HUES6 (cell line): Measurements from ENCODE around the gene ANKRD10.

Source experiments
- H3K27ac ChIP-seq: 2 replicates; pipeline ENCODE4 v1.7.0; 2013; ENCODE audit warnings: low read depth, mild to moderate bottlenecking, low read length, inconsistent platforms
- H3K27me3 ChIP-seq: 2 replicates; pipeline ENCODE4 v1.6.1; 2013; ENCODE audit warnings: low read length; ENCODE audit not compliant: control insufficient read depth, insufficient read depth
- H3K36me3 ChIP-seq: 2 replicates; pipeline ENCODE4 v1.6.1; 2013; ENCODE audit warnings: low read length; ENCODE audit not compliant: control insufficient read depth, insufficient read depth
- H3K4me1 ChIP-seq: 2 replicates; pipeline ENCODE4 v1.6.1; 2013; ENCODE audit warnings: low read length; ENCODE audit not compliant: control insufficient read depth, insufficient read depth
- H3K4me3 ChIP-seq: 2 replicates; pipeline ENCODE4 v1.5.1; 2013; ENCODE audit warnings: low read depth, low read length
- H3K9ac ChIP-seq: one replicate; pipeline ENCODE4 v1.6.1; 2013; ENCODE audit warnings: mild to moderate bottlenecking, low read length
- H3K9me3 ChIP-seq: 2 replicates; pipeline ENCODE4 v1.6.1; 2013; ENCODE audit warnings: low read depth, low read length; ENCODE audit not compliant: control insufficient read depth, insufficient read depth

ANKRD10 gene

GRCh38 chr13:110836605-110836903 is 78.3 kb downstream of the ANKRD10 start:
- H3K36me3 ChIP-seq = no peaks in the 10 kb centered on the region
- H3K4me1 ChIP-seq = peaks cover 7% of the 10 kb centered on the region
- H3K9me3 ChIP-seq = peaks cover 4% of the 10 kb centered on the region; the same call in 1 of the 2 replicates

GRCh38 chr13:110835721-110836604 is 78.9 kb downstream of the ANKRD10 start:
- H3K27ac ChIP-seq = no peak overlapping the region
- no peak overlapping the region for H3K9ac ChIP-seq
- no peaks in the 10 kb centered on the region for H3K36me3 ChIP-seq
- no peaks in the 10 kb centered on the region for H3K27me3 ChIP-seq
- H3K4me3 ChIP-seq = no peak overlapping the region
- H3K4me1 ChIP-seq = peaks cover 7% of the 10 kb centered on the region
- H3K9me3 ChIP-seq = no peaks in the 10 kb centered on the region

More at GRCh38 chr13:110836605-110836903, 78.3 kb downstream of the ANKRD10 start:
- Histone ChIP-seq H3K4me3 (no peak overlapping the region), H3K27me3 (no peaks in the 10 kb centered on the region), H3K27ac (no peak overlapping the region), H3K9ac (no peak overlapping the region)

DNA sequence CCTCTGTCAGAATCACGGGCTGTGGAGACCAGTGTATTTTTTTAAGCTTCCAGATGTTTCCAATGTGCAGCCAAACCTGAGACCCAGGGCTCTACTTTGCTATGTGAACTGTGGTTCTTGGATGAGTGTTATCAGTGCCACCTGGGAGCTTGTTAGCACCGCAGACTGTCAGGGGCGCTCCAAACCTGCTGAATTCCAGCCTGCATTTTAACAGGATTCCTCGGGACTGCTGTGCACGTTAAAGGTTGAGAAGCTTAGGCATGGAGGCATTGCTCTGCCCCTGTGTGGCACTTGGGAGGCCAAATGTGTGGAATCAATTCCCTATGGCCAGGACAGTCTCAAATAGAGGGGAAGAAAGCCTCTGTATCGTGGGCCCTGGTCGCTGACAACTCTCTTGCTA is 80.3 kb downstream of the ANKRD10 start:
- no peak overlapping the region for H3K4me3 ChIP-seq
- no peaks in the 10 kb centered on the region for H3K27me3 ChIP-seq
- H3K9ac ChIP-seq = no peak overlapping the region
- no peaks in the 10 kb centered on the region for H3K9me3 ChIP-seq
- H3K36me3 ChIP-seq = no peaks in the 10 kb centered on the region
- peaks cover 7% of the 10 kb centered on the region for H3K4me1 ChIP-seq
- H3K27ac ChIP-seq = no peak overlapping the region

DNA sequence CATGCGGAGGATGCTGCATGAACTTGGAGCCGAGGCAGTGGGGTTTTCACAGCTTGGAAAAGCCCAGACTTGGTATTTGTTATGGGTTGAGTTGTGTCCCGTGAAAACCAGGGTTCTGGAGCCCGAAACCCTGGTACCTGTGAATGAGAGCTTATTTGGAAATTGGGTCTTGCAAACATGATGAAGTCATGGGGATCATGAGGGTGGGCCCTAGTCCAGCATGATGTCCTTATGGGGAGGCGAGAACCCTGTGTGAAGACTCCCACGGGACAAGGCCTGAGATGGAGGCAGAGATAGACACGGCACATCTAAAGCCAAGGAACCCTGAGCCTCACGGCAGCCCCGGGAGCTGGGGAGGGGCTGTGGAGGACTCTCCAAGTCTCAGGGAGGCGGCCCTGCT is 82.3 kb downstream of the ANKRD10 start:
- Histone ChIP-seq H3K27me3 (no peaks in the 10 kb centered on the region), H3K4me3 (no peak overlapping the region), H3K4me1 (peaks cover 7% of the 10 kb centered on the region), H3K27ac (no peak overlapping the region), H3K9ac (no peak overlapping the region), H3K36me3 (no peaks in the 10 kb centered on the region), H3K9me3 (no peaks in the 10 kb centered on the region)

- no peaks in the 10 kb centered on the region for H3K36me3 ChIP-seq
- no peaks in the 10 kb centered on the region for H3K9me3 ChIP-seq
- peaks cover 7% of the 10 kb centered on the region for H3K4me1 ChIP-seq
- no peaks in the 10 kb centered on the region for H3K27me3 ChIP-seq
- no peak overlapping the region for H3K4me3 ChIP-seq
- no peak overlapping the region for H3K9ac ChIP-seq
- H3K27ac ChIP-seq = no peak overlapping the region
Measured at GRCh38 chr13:110832205-110832479, 82.7 kb downstream of the ANKRD10 start.

- no peak overlapping the region for H3K27ac ChIP-seq
- no peaks in the 10 kb centered on the region for H3K27me3 ChIP-seq
- H3K4me1 ChIP-seq = peaks cover 6% of the 10 kb centered on the region
- no peaks in the 10 kb centered on the region for H3K36me3 ChIP-seq
- no peaks in the 10 kb centered on the region for H3K9me3 ChIP-seq
- no peak overlapping the region for H3K4me3 ChIP-seq
- no peak overlapping the region for H3K9ac ChIP-seq
Measured at GRCh38 chr13:110831437-110832204, 83.2 kb downstream of the ANKRD10 start.

DNA sequence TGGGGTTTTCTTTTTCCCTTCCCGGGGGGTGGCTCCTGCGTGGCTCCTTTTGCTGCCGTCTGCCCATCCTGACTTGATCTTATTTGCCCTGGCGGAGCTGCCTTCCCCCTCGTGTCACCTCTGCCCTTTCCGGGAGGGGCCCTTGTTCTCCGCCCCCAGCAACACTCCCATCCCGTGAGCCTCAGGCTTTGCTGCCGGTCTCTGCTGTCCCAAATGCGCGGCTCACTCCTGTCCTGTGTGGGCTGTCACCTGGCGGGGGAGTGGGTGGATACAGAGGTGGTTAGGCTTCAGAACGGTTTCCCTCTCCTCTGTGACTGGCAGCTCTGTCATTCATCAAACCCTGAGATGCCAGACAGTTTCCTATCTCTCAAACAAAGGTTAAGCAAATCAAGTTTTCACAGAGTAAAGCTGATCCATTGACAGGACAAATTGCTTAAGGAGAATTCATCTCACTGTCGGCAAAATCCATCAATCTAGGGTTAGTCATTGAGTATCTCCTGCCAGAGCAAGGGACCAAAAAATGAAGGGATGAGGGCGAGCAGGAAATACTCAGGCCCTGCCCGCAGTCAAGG is 84.0 kb downstream of the ANKRD10 start:
- no peak overlapping the region for H3K9ac ChIP-seq

GRCh38 chr13:110830331-110830730 is 84.5 kb downstream of the ANKRD10 start:
- no peaks in the 10 kb centered on the region for H3K36me3 ChIP-seq
- H3K4me1 ChIP-seq = no peaks in the 10 kb centered on the region
- no peak overlapping the region for H3K27ac ChIP-seq
- no peak overlapping the region for H3K4me3 ChIP-seq
- H3K9me3 ChIP-seq = no peaks in the 10 kb centered on the region
- H3K27me3 ChIP-seq = no peaks in the 10 kb centered on the region
- H3K9ac ChIP-seq = no peak overlapping the region

More for the DNA sequence above, 84.0 kb downstream of the ANKRD10 start:
- Histone ChIP-seq H3K36me3 (no peaks in the 10 kb centered on the region), H3K4me3 (no peak overlapping the region), H3K4me1 (no peaks in the 10 kb centered on the region), H3K9me3 (no peaks in the 10 kb centered on the region), H3K27ac (no peak overlapping the region), H3K27me3 (no peaks in the 10 kb centered on the region)

DNA sequence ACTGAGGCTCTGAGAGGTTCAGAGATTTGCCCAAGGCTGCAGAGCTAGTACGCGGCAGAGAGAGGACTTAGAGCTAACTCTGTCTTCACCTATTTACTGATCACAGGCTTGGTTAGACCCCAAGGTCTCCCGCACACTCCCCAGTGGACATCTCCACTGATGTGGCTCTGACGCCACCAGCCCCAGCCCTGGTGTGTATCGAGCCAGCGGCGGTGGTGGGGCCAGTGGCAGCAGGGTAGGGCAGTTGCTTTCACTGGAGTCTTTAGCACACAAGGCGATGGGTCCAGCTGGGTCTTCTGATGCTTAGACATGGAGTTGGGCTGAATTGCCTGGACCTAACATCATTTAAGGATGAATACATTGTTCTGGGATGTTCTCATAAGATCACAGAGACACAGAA is 85.4 kb downstream of the ANKRD10 start:
- Histone ChIP-seq H3K9ac (no peak overlapping the region), H3K4me1 (no peaks in the 10 kb centered on the region), H3K9me3 (no peaks in the 10 kb centered on the region), H3K27me3 (no peaks in the 10 kb centered on the region), H3K27ac (no peak overlapping the region), H3K36me3 (no peaks in the 10 kb centered on the region), H3K4me3 (no peak overlapping the region)

DNA sequence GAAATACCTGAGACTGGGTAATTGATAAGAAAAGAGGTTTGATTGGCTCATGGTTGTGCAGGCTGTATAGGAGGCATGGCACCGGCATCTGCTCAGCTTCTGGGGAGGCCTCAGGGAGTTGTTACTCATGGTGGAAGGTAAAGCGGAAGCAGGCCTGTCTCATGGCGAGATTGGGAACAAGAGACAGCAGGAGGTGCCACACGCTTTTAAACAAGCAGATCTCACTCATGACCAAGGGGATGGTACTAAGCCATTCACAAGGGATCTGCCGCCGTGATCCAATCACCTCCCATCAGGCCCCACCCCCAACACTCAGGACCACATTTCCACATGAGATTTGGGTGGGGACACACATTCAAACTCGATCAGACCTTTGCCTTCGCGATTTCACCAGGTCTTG is 86.2 kb downstream of the ANKRD10 start:
- H3K27me3 ChIP-seq = no peaks in the 10 kb centered on the region
- no peaks in the 10 kb centered on the region for H3K9me3 ChIP-seq
- H3K27ac ChIP-seq = no peak overlapping the region
- H3K9ac ChIP-seq = no peak overlapping the region
- no peaks in the 10 kb centered on the region for H3K36me3 ChIP-seq
- no peak overlapping the region for H3K4me3 ChIP-seq
- no peaks in the 10 kb centered on the region for H3K4me1 ChIP-seq
